Colon (tissue), 2 donors: ENCODE data around the gene HDLBP.
"Not testable (repeated sequence)": the region's sequence is repeated elsewhere in the genome, so short reads cannot be mapped to it uniquely, and the experiment has no call there.

Experiments
- FAIRE-seq: peaks from 2 replicates; lab custom pipeline; 2012; peaks lifted over from hg19 to GRCh38; lab: Jason Lieb, UNC
- donor health status: control.
- donor health status: control.

HDLBP gene

GRCh38 chr2:241211276-241211675, 104.2 kb downstream of the HDLBP start:
- FAIRE-seq, result no peak

DNA sequence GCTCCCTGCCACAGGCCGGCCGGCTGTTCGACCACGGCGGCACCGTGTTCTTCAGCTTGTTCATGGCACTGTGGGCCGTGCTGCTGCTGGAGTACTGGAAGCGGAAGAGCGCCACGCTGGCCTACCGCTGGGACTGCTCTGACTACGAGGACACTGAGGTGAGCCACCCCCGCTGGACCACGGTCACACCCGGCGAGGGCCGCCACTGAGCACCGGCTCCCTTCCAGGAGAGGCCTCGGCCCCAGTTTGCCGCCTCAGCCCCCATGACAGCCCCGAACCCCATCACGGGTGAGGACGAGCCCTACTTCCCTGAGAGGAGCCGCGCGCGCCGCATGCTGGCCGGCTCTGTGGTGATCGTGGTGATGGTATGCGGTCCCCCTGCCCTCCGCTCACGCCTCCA, 106.2 kb downstream of the HDLBP start:
- FAIRE-seq, result no peak

DNA sequence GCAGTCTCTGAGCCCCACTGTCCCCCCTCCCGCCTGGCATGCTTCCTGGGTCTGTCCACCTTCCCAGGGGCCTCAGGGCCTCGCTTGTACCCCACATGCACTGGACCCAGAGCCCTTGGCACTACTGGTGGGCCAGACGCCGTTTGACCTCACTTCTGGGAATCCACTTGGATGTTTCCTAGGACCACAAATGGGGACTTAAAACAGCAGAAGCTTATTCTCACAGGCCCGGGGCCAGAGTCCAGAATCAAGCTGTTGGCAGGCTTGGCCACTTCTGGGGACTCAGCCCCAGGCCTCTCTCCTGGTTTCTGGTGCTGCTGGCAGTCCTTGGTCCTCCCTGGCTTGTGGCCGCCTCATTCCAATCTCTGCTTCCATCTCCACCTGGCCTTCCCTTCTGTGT, 107.4 kb downstream of the HDLBP start:
- no peak for FAIRE-seq

- FAIRE-seq, result no peak
Measured at GRCh38 chr2:241207641-241208040, 107.8 kb downstream of the HDLBP start.

GRCh38 chr2:241207151-241207550, 108.3 kb downstream of the HDLBP start:
- FAIRE-seq, result no peak

DNA sequence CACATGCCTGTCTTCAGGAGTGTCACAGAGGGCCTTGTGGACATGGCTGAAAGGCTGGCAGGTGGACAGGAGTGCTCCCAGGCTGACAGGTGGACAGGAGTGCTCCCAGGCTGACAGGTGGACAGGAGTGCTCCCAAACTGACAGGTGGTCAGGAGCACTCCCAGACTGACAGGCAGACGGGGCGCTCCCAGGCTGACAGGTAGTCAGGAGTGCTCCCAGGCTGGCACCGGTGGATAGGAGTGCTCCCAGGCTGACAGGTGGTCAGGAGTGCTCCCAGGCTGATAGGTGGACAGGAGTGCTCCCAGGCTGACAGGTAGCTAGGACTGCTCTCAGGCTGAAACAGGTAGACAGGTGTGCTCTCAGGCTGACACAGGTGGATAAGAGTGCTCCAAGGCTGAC, 110.4 kb downstream of the HDLBP start:
- no peak for FAIRE-seq

DNA sequence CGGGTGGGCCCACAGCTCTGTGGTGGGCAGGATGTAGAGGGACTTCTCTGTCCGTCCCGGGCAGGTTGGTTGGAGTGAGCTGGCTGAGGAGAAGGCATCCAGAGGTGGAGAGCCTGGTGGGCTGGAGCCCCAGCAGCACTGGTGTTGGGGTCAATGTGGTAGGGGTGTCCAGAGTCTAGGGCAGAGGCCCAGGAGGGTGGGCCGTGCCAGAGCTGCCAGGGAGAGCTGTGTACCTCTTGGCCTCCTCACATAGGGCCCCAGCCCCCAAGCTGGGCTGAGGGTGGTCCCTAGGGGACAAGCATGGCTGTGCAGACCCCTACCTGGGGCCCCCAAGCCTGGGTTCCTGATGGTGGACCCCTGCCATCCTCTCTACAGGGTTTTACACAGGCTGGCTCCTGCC, 111.0 kb downstream of the HDLBP start:
- FAIRE-seq, result no peak

DNA sequence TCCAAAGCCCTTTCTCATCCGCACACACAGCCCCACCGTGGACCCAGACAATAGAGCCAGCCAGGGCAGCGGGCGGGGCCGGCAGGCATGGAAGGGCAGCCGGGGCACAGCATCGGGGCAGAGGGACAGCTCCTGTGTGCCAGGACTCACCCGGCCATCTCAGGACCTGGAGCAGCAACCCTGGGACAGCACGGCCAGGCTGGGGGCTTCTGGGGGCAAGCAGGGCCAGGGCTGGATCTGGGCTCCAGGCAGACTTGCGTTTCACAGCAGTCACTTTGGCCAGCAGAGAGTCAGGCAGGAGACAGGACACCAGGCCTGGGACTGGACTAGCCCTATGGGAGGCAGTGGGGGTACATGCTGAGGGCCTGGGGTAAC, 111.5 kb downstream of the HDLBP start:
- no peak for FAIRE-seq

- FAIRE-seq, result no peak
Measured at GRCh38 chr2:241203218-241204009, 112.1 kb downstream of the HDLBP start.

- no peak for FAIRE-seq
Measured at GRCh38 chr2:241202681-241203080, 112.8 kb downstream of the HDLBP start.

GRCh38 chr2:241202268-241202585, 113.2 kb downstream of the HDLBP start:
- no peak for FAIRE-seq

DNA sequence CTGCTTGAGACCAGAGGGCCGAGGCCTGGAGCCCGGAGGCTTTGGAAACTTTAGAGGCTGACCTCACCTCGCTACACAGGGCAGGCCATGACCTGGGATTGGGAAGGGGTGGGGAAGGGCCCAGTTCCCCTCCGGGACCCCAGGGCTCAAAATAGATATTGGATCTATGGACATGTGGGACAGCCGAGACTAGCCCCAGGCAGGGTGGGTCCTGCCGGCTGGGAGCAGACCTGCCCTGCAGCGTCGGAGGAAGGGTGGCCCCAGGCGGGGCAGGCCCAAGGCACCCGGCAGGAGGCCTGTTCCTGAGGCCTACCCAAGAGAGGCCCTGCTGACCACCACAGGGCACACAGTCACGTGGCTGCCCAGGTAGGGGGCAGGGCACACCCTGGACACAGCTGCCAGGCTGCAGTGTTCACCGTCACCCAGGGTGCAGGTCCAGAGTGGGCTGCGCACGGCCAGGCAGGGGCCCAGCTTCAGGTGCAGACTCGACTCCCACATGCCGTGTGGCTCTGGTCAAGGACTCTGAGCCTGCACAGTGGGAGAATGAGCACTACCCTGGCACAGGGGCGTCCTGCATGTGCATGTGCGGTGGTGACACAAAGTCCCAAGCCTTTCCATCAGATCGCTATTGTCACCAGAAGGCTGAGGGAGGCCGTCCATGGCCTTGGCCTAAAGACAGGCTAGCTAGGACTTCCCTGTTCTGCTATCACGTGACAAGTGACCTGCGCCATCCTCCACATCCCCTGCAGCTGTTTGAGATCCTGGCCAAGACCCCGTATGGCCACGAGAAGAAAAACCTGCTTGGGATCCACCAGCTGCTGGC, 113.8 kb downstream of the HDLBP start:
- FAIRE-seq, result no peak

DNA sequence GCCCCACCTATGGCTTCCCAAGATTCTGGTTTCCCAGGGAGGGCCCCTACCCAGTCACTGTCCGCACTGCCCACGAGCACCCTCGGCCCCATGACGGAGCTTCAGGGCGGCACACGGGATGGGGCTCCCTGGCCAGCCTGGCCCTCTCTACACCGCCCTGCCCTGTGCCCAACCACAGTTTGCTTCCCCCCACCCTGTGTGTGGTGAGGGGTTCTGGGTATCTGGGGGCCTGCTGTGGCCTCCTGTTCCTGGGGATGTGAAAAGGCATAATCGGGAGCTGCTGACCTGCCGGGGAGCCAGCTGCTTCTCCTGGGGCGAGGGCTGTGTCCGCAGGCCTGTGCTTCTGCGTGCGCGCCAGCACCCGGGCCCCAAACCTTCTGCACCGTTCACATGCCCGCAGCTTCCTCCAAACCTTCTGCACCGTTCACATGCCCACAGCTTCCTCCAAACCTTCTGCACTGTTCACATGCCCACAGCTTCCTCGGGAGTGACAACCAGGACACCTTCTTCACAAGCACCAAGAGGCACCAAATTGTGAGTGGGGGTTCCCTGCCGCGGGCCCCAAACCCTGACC, 114.6 kb downstream of the HDLBP start:
- FAIRE-seq, result no peak

DNA sequence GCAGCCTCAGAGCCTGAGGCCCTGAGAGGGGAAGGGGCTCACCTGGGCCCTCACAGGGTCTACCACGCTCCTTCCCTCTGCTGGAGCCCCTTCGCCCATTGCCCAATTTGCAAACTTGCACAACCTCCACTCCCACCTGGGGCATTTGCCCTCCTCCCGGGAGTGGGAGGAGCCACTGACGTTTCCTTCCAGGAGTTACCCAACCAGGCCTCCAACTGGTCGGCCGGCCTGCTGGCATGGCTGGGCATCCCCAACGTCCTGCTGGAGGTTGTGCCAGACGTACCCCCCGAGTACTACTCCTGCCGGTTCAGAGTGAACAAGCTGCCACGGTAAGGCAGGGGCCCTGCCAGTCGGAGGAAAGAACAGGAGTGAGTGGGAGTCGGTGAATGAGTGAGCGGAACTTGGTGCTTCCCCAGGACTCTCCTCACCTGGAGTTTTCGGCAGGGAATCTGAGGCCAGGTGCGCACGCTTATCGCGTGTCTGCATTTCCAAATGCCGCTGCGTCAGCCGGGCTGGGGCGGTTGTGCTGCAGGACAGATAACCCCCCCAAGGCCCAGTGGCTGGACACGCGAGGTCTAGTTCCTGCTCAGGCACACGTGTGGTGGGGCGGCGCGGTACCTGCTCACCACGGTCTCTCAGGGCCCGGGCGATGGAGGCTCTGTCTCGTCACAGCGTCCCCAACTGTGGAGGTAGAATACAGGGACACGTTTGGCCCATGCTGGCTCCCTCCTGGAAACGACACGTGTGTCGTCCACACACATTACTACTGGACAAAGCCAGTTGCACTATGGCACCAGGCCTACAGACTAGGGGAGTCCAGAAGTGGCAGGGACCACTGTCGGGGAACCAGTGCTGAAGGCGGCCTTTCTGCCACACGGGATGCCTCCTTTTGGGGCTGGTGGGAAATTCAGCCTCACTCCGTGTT, 115.3 kb downstream of the HDLBP start:
- no peak for FAIRE-seq

GRCh38 chr2:241199286-241199685, 116.2 kb downstream of the HDLBP start:
- no peak for FAIRE-seq

DNA sequence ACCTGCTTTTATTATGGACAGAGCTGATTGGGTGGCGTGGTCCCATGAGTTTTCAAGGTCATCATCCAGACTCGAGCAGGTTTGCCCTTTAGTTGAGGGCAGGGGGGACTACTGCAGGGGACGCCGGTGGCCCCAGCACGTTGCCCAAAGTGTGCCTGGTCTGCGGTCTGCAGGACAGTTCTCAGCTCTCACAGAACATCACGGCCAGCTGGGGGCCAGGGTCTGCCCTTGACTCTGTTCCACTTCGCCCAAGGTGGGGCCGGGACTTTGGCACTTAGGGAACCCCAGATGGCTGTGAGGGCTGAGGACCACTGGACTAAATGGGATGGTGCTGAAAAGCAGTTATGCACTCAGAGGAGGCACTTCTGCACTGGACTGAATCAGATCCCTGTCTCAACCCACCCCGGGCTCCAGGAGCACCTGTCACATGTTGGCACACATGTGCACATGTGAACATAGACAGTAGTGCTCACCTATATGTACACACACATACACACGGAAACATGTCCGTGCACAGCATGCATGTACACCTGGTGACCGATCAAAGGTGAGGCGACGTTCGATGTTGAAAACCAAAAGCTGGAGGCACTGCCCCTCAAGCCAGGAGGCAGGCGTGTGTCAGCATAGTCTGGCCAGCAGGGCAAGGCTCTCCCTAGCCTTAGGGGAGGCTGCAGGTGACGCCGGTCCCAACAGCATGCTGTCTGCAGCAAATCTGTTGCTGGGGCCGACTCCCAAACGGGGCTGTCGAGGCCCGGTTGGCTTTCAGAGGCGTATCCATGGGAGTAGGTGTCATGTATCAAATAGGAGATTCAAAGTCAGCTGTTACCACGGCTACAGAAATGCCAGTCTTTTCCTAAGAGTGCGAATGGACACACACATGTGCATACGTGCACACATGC, 116.8 kb downstream of the HDLBP start:
- FAIRE-seq, result no peak

GRCh38 chr2:241197947-241198346, 117.5 kb downstream of the HDLBP start:
- FAIRE-seq, result no peak

GRCh38 chr2:241197246-241197645, 118.2 kb downstream of the HDLBP start:
- not testable (repeated sequence) for FAIRE-seq

DNA sequence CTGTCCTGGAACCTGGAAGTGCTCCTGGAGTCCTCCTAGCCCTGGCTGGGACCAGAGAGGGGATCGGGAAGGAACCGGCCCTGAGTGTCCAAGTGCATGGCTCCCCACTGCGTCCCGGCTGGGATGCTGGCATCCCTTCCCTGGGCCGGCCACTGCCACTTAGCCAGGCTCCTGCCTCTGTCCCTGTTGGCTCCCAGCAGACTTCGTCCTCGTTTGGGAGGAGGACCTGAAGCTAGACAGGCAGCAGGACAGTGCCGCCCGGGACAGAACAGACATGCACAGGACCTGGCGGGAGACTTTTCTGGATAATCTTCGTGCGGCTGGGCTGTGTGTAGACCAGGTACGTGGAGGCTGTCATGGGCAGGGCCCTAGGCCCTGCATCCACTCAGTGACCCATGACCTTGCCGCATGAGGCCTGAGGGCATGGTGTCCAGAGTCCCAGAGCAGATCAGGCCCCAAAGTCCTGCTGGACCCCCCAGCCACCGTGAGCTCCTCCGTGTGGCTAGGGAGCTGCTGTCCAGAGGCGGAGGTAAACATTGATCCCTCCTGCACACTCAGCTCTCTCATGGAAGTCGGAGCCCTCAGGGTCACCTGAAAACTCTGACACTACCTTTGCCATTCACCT, 119.9 kb downstream of the HDLBP start:
- no peak for FAIRE-seq

- no peak for FAIRE-seq
Measured at GRCh38 chr2:241194811-241195210, 120.7 kb downstream of the HDLBP start.

DNA sequence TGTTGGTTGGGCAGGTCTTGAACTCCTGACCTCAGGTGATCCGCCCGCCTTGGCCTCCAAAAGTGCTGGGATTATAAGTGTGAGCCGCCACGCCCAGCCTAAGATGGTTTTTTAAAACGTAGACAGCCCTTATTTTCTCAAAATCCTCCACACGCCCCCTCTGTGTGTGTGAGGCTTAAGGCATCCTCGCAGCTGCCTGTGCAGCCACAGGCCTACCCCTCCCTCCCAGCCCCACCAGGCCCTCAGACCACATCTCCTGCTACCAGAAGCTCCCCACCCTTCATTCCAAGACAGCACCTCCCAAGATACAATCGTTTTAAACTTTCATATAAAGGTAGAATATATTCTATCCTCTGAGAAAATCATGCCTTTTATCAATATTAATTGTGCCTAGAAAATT, 122.2 kb downstream of the HDLBP start:
- FAIRE-seq, result no peak
